ENCODE results near the gene FAM171A2. TPM values are rescaled to one million over a fixed set of nuclear protein-coding genes. Genes with fewer than 3 reads are reported as not detected.
"Not testable (repeated sequence)": the region's sequence is repeated elsewhere in the genome, so short reads cannot be mapped to it uniquely, and the experiment has no call there.

FAM171A2 gene
- polyA plus RNA-seq, 3 donors = not detected

- DNase-seq = no peak
- H3K27ac Mint-ChIP-seq = no peak overlapping the region
- Histone ChIP-seq H3K4me3 (replicated peaks in 1 of 3; ENCODE audit: low read depth in 2 of 3, low read length in 3 of 3) (no peak overlapping the region), H3K36me3 (replicated peaks in 1 of 2; ENCODE audit: control insufficient read depth in 1 of 2, insufficient read depth in 2 of 2, low read length in 2 of 2) (peaks cover 44 to 57% of the 10 kb centered on the region in 2 donors), H3K4me2 (replicated peaks; ENCODE audit: extremely low read depth, low read length, poor library complexity, severe bottlenecking) (no peak overlapping the region), H3K27ac (ENCODE audit: low read depth in 1 of 2, low read length in 2 of 2) (no peak overlapping the region), H3K4me1 (ENCODE audit: control insufficient read depth in 1 of 2, insufficient read depth in 2 of 2, low read length in 2 of 2) (no peaks in the 10 kb centered on the region), H2AFZ (ENCODE audit: insufficient read depth, low read depth, low read length, poor library complexity, severe bottlenecking) (no peak overlapping the region), H3K27me3 (ENCODE audit: control insufficient read depth in 2 of 2, insufficient read depth in 2 of 2, low read length in 2 of 2) (no peaks in the 10 kb centered on the region), H3K79me2 (ENCODE audit: insufficient read depth, low read length) (no peaks in the 10 kb centered on the region), H3K9ac (ENCODE audit: insufficient read depth, low read length, poor library complexity, severe bottlenecking) (no peak overlapping the region), H4K20me1 (ENCODE audit: insufficient read depth, low read length) (no peaks in the 10 kb centered on the region), H3K9me3 (replicated peaks in 1 of 2; ENCODE audit: control insufficient read depth in 1 of 2, insufficient read depth in 1 of 2, low read length in 2 of 2) (no peaks in the 10 kb centered on the region)
- TF ChIP-seq CTCF (IDR thresholded peaks at IDR 0.05) = no peak
- H3K4me3 Mint-ChIP-seq = no peak overlapping the region
- no peaks in the 10 kb centered on the region for H3K4me1 Mint-ChIP-seq
- intact Hi-C loops (cut with micrococcal nuclease) = no loop called here
- H3K9me3 Mint-ChIP-seq = peaks cover 0 to 2% (median 0%) of the 10 kb centered on the region in 7 donors
- 100% methylated on average over 1 of the region's 5 CpGs for WGBS (ENCODE audit: insufficient coverage)
- H3K27me3 Mint-ChIP-seq (ENCODE audit: low read depth in 3 of 3) = peaks cover 0 to 4% (median 0%) of the 10 kb centered on the region in 3 donors
- H3K36me3 Mint-ChIP-seq = peaks cover 52 to 57% of the 10 kb centered on the region in 2 donors
Measured at GRCh38 chr17:44396946-44397345, 33.3 kb upstream of the FAM171A2 start.

- Histone ChIP-seq H2AFZ (ENCODE audit: insufficient read depth, low read depth, low read length, poor library complexity, severe bottlenecking) (no peak overlapping the region), H3K4me2 (replicated peaks; ENCODE audit: extremely low read depth, low read length, poor library complexity, severe bottlenecking) (no peak overlapping the region), H3K9me3 (replicated peaks in 1 of 2; ENCODE audit: control insufficient read depth in 1 of 2, insufficient read depth in 1 of 2, low read length in 2 of 2) (no peaks in the 10 kb centered on the region), H3K79me2 (ENCODE audit: insufficient read depth, low read length) (no peaks in the 10 kb centered on the region), H3K27me3 (ENCODE audit: control insufficient read depth in 2 of 2, insufficient read depth in 2 of 2, low read length in 2 of 2) (no peaks in the 10 kb centered on the region), H3K4me1 (ENCODE audit: control insufficient read depth in 1 of 2, insufficient read depth in 2 of 2, low read length in 2 of 2) (peaks cover 6% of the 10 kb centered on the region in 2 donors), H3K27ac (ENCODE audit: low read depth in 1 of 2, low read length in 2 of 2) (no peak overlapping the region), H4K20me1 (ENCODE audit: insufficient read depth, low read length) (no peaks in the 10 kb centered on the region), H3K9ac (ENCODE audit: insufficient read depth, low read length, poor library complexity, severe bottlenecking) (no peak overlapping the region), H3K4me3 (replicated peaks in 1 of 3; ENCODE audit: low read depth in 2 of 3, low read length in 3 of 3) (no peak overlapping the region), H3K36me3 (replicated peaks in 1 of 2; ENCODE audit: control insufficient read depth in 1 of 2, insufficient read depth in 2 of 2, low read length in 2 of 2) (peaks cover 25 to 36% of the 10 kb centered on the region in 2 donors)
- Mint-ChIP-seq H3K27ac (no peak overlapping the region), H3K4me1 (peaks cover 8% of the 10 kb centered on the region), H3K27me3 (ENCODE audit: low read depth in 3 of 3) (peaks cover 0 to 5% (median 3%) of the 10 kb centered on the region in 3 donors), H3K36me3 (peaks cover 34 to 36% of the 10 kb centered on the region in 2 donors), H3K9me3 (peaks cover 0 to 2% (median 0%) of the 10 kb centered on the region in 7 donors), H3K4me3 (no peak overlapping the region)
- no peak for TF ChIP-seq CTCF (IDR thresholded peaks at IDR 0.05)
- intact Hi-C loops (cut with micrococcal nuclease) = no loop called here
- WGBS (ENCODE audit: insufficient coverage) = 100% methylated on average over 1 of the region's 2 CpGs
- DNase-seq = no peak
Measured at GRCh38 chr17:44394833-44395232, 31.2 kb upstream of the FAM171A2 start.

- Mint-ChIP-seq H3K27ac (peak overlapping the region in 1 of 7 donors; percentile 50), H3K36me3 (peaks cover 27 to 29% of the 10 kb centered on the region in 2 donors)
Measured at GRCh38 chr17:44394112-44394511, 30.5 kb upstream of the FAM171A2 start.

More at GRCh38 chr17:44394112-44394511, 30.5 kb upstream of the FAM171A2 start:
- H4K20me1 ChIP-seq (ENCODE audit: insufficient read depth, low read length); H3K9me3 Mint-ChIP-seq; H3K4me3 Mint-ChIP-seq; intact Hi-C loops (cut with micrococcal nuclease); H3K4me2 ChIP-seq (replicated peaks; ENCODE audit: extremely low read depth, low read length, poor library complexity, severe bottlenecking); H2AFZ ChIP-seq (ENCODE audit: insufficient read depth, low read depth, low read length, poor library complexity, severe bottlenecking); H3K27ac ChIP-seq (ENCODE audit: low read depth in 1 of 2, low read length in 2 of 2); H3K27me3 Mint-ChIP-seq (ENCODE audit: low read depth in 3 of 3); H3K9ac ChIP-seq (ENCODE audit: insufficient read depth, low read length, poor library complexity, severe bottlenecking); H3K79me2 ChIP-seq (ENCODE audit: insufficient read depth, low read length); H3K4me3 ChIP-seq (replicated peaks in 1 of 3; ENCODE audit: low read depth in 2 of 3, low read length in 3 of 3); H3K27me3 ChIP-seq (ENCODE audit: control insufficient read depth in 2 of 2, insufficient read depth in 2 of 2, low read length in 2 of 2); H3K9me3 ChIP-seq (replicated peaks in 1 of 2; ENCODE audit: control insufficient read depth in 1 of 2, insufficient read depth in 1 of 2, low read length in 2 of 2); DNase-seq: not testable (repeated sequence)
- Histone ChIP-seq H3K36me3 (replicated peaks in 1 of 2; ENCODE audit: control insufficient read depth in 1 of 2, insufficient read depth in 2 of 2, low read length in 2 of 2) (peaks cover 18 to 29% of the 10 kb centered on the region in 2 donors), H3K4me1 (ENCODE audit: control insufficient read depth in 1 of 2, insufficient read depth in 2 of 2, low read length in 2 of 2) (peaks cover 12 to 13% of the 10 kb centered on the region in 2 donors)
- peaks cover 14% of the 10 kb centered on the region for H3K4me1 Mint-ChIP-seq
- 94% methylated on average over 6 of the region's 9 CpGs for WGBS (ENCODE audit: insufficient coverage)

All from CD14-positive monocyte (primary cell).